CD4-positive, alpha-beta T cell treated with Interleukin-12 subunit alpha and Interleukin-12 subunit beta, for 1 hour (primary cell): ENCODE data around the gene MEDAG.
A peak's percentile ranks its signal among the peaks of the same experiment; 100 is the strongest.

ENCODE experiments used
- DNase-seq: peaks from one replicate; pipeline ENCODE4 v3.0.0-alpha.2; 2020

The MEDAG gene

DNA sequence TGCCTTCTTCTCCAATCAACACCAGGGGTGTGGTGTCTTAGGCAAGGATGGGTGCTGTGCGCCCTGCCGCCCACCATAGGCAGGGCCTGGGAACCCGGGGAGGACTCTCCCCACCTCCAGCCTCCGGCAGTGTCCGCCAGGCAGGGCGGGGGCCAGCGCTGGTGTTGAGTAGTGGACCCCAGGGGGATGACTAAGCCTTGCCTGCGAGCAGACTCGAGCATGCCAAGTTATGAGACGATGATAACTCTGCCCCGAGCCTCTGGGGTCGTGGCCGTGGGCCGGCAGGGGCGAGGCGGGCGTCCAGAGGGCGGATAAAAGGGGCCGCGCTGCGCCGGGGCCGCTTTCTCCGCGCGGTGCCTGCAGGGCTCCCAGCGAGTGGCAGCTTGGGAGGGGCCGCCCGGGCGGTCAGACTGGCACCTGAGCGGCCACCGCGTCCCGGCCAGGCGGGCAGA lies at the start of gene MEDAG:
TSS of gene MEDAG (plus strand) at position 340 of the 452 bp plus-strand sequence. CDS start 245 bp downstream, outside the sequence.
- no peak for DNase-seq

DNA sequence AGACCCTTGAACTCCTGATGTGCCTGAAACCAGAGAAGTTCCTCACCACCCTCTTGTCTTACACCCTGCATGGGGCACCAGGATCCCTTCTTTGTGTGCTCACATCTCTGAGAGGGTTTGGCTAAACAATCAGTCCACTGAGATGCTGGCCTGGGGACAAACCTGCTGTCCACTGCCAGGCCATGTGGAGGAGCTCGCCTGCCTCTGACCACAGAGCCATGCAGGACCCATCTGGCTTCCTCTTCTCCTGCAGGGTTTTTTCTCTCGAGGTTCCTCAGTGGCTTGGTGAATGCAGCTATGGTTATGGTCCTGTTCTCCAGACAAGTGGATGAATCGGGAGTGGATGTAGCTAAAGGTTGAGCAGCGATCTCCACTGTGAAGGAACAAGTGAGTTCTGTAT lies 49.1 kb upstream of the MEDAG start:
- no peak for DNase-seq

DNA sequence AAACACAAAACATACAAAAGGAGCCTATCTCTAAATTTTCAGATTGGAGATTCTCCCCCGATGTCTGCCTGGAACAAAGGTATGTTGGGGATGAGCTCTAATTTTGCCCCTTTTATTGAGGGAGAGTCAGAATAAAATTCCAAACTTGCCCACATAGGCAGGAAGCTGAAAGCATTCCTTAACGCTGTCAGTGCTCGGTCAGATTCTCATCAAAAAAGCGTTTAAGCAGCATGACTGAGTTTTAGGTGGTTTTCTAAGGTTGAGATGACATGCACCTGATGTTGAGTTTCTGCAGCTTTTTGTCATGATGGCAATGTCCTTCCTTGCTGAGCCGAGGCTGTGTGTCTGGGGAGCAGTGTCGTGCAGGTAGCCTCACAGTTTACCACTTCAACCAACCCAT lies 48.4 kb upstream of the MEDAG start:
- DNase-seq = no peak

DNA sequence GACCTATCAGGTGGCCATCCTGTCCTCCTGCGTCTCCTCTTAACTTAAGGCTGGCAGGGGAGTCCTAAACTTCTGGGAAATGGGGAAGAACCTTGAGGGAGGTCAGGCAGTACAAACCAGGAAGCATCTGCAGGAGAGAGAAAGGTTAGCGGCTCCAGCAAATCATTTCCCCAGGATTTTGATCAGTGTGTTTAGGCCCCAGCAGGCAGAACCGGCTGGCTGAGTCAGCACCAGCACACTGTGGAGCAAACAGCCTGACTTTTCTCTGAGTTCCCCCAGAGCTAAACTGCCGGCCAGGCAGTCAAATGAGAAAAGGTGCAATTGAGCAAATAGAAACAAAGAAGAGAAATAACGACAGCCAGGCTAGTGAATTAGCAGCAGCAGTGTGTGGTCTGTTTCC lies 46.7 kb upstream of the MEDAG start:
- DNase-seq = no peak

DNA sequence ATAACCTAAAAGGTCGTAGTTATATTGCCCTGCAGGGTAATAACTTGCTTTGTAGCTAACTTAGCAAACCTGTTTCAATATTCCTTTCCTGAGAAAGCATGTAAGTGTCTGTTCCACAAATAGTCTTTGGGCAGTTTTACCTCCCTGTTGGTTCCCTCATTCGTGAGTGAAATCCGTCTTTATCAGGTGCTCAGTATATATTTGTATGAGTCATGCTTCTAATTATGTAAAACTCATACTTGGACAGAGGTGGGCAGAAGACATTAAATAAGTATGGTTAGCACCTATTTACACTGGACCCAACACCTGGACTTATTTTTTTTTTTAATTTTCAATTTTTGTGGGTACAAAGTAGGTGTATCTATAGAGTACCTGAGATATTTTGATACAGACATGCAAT lies 44.9 kb upstream of the MEDAG start:
- no peak for DNase-seq

DNA sequence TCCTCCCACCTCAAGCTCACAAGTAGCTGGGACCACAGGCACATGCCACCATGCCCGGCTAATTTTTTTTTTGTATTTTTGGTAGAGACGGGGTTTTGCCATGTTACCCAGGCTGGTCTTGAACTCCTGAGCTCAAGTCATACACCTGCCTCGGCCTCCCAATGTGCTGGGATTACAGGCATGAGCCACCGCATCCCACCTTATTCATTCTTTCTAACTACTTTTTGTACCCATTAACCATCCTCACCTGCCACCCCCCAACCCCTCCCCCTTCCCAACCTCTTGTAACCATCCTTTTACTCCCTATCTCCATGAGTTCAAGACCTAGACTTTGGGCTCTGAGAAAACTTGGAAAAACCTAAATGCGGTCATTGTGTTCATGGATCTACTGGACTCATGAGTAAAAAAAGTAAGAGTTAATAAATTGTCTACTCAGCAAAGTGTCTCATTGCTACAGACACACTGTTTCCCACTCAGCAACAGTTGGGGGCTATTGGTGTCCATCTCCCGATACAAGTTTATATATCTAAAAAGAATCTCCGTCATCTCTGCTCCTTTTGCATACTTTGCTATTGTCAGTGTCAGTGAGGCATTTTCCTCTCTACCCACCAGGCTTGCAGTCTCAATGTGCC lies 44.1 kb upstream of the MEDAG start:
- no peak for DNase-seq

DNA sequence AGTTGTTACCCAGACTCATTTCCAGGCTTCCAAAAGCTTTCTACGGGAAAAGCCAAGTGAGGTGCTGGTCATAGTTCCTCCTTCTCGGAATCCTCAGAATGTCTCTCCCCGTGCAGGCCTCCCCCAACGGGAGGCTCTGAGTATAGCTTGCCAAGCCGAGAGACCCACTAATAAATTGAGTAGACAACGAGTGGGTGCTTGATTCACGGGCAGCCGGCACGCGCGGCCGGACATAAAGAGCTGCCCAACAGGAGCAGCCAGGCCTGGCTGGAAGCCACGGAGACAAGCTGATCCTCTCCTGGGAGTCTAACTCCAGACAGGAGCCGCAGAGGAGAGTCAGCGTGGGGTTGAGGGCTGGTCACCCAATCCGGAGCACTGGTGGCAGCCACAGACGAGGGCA lies 43.4 kb upstream of the MEDAG start:
- DNase-seq = no peak

DNA sequence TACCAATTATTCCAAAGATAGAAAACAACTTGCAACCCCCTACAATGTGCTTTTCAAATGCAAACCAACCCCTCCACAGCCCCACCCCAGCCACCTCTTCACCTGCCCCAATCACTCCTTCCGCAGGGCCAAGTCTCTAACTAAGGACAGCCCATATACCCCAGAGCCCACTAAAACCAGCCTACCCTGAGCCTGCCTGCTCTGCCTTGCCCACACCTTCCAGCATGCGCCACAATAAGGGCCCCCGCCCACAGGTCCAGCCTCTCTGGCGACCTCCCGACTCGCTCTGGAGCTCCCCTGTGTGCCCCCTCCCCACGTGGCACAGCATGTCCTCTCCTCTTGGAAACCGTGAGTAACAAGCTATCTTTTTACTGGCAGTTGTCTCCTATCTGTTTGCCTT lies 42.8 kb upstream of the MEDAG start:
- DNase-seq = no peak

DNA sequence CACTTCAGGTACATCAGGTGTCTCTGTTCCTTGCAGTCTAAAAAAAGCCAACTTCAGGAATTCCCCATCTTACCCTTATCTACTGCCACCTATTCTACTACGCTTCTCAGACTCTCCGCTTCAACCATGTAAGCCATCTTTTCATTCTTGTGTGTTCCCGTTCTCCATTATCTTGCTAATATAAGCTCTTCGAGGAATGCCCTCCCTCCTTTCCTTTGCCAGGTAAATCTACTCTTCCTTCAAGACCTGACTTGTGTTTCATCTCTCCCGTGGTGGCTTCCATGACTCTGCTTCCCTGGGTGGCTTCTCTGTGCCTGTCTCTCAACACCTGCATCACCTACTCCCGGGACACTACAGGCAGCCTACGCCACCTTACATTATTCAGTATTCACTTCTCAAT lies 42.3 kb upstream of the MEDAG start:
- no peak for DNase-seq

DNA sequence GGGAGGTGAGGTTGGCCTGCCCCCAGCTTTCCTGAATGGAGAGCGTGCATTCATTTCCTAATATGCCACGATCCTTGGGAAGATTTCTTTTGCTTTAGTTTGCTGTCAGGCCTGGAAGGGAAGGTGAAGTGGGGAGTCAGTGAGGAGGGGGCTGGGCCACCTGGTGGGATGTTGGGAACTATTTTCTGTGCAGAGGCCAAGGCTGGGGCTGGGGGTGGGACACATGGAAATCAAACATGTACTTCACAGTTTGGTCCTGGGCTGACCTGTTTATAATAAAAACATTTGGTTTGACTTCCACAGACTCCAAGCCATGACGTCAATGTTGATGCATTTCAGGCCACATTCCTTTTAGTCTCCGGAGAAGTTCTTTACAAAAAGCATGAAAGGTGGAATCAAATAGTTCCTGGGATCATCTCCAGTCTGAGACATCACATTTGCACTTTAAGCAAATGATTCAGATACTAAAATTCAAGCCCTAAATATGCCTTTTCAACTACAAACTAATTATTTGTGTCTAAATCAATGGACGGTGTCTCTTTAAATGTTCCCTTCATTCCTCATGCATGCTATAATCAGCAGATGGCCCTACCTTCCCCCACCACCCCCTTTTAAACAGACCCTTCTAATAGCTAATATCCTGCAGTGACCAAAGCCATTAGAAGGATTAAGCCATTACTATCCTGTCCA lies 41.5 kb upstream of the MEDAG start:
- DNase-seq = no peak

DNA sequence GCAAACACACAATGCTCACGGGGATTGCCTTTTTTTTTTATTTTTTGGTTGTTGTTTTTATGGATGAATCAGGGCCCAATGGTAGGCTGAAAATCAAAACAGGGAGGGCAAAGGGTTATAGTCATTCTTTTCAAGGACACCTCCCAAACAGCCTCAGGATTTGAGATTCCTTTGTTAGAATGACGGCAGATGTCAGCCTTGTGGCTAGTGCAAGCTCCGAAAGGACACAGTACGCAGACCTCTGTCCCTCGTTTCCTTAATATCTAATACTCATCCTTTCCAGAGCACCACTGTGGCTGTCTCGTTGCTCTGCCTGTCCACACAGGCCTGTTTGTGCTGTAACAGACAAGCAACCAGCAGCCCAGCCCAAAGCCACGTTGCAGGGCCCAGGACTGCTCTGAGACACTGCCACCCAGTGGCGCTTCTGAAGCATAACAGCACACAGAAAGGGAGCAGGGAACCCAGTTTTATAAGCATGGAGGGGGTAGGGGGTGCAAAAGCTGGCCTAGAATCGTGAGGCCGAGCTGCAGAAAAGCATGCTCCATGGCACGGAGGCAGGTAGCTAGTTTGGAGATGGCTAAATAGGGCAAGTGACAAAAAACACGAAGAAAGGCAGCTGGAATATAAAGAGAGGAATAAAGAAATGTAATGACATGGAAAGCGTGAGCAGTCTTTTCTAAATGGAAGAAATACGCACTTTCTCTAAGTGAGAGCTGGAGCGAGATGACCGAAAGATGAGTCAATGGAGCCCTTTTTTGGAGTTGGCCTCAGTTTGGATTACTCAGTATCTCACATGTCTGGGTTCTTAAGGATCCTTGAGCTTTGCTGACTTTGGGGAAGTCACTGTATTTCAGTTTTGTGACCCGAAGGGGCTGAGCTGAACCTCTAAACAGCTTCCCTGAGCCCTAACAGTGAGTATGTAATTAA lies 40.7 kb upstream of the MEDAG start:
- peak; percentile 41 for DNase-seq

DNA sequence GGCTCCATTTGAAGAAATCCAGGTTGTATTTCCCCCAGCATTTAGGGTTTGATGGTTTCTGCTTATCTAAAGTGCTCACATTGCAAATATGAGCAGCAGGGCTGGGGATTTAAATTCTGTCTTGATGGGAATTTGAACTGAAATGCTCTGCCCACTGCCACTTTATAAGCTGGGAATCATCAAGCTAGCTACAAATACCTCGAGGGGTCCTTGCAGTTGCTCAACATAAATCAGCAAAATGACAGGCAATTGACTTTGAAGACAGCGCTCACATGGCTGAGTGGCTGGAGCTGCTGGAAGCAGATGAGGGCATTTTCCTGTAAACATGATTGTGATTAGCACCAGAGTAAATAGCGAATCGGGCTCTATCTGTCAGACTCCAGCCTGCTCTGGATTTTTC lies 39.4 kb upstream of the MEDAG start:
- DNase-seq = no peak

DNA sequence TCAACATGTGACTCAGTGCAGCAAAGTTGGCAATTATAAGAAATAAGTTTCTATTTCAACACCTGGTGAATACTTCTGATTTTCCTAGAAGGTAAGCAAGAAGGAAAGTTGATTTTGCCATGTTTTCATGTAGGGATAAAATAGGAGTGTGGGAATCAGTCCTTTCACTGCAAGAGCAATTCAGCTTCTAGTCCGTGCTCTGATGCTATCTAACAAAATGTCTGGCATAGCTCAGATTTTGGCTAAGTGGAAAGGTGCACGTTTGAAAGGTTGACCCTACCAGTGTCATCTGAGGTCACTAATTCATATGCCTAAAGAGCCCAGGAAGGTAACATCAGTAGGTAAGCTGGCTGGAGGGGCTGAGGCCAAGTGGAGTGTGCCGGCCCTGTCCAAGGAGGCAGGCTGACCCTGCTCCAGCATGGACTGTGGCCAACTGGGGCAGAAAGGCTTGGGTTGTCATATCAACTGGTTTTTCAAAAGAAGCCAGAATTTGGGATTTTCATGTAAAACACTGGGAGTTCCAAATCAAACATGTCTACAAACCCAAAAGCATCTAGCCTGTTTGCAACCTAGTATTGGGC lies 38.9 kb upstream of the MEDAG start:
- DNase-seq = no peak

DNA sequence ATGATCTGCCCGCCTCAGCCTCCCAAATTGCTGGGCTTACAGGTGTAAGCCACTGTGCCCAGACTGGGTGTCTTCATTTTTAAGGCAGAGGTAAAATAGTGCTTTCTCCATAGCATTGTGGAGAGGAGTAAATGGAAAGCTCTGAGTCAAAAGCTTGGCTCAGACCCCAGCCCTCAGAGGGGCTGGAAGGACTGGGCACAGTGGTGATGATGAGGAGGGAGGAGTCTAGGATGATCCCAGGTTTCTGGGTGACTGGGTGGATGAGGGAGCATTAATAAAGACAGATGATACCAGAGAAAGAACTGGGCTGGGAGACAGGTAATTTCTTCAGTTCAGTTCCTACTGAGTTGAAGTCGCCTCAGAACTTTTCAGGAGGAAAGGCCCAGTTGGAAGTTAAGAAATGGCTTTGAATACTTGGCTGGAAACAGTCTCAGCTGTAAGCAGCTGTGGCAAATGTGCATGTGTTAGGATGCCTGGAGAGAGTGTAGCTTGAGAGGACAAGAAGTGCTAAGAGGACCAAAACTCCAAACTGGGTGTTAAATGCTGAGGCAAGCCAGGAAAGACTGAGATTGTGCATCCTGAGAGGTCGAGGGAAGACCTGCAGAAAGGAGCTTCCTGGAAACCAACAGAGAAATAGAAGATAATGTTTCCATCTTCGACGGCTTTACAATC lies 37.1 kb upstream of the MEDAG start:
- DNase-seq = no peak

DNA sequence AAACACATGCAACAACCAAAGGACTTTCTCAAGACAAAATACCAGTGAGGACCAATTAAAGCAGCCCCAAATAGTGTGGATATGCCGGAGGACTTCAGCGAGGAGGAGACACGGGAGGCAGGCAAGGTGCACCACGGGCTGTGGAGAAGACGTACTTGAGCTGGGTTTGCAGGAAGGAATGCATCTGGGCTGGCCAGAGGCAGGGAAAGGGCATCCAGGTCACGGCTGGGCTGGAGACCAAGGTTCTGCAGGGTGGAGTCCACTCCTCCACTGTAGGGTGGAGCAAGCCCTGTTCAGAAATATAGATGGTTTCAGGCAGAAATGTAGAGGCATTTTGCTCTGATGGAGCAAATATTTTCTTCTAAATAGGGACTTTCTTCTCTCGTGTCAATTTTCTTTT lies 36.6 kb upstream of the MEDAG start:
- no peak for DNase-seq

DNA sequence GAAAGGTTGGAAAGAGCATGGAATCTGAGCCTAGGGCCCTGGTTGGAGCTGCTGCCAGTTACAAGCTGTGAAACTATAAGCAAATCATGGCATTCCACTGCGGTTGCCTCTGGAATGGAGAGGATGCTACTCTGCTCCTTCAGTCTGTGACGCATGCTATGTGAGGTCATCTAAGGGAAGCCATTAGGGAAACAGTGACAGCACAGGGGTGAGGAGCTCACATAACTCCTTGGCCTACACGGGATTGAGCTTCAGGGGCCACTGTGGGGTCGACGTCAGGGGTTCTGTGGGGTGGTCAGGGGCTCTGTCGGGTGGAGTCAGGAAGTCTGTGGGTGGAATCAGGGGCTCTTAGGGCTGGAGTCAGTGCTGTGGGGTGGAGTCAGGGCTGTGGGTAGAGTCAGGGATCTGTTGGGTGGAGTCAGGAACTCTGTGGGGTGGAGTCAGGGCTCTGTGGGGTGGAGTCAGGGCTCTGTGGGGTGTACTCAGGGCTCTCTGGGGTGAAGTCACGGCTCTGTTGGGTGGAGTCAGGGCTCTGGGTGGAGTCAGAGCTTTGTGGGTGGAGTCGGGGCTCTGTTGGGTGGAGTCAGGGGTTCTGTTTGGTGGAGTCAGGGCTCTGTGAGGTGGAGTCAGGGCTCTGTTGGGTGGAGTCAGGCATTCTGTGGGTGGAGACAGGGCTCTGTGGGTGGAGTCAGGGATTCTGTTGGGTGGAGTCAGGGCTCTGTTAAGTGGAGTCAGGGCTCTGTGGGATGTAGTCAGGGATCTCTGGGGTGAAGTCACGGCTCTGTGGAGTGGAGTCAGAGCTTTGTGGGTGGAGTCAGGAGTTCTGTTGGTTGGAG lies 35.8 kb upstream of the MEDAG start:
- DNase-seq = no peak

DNA sequence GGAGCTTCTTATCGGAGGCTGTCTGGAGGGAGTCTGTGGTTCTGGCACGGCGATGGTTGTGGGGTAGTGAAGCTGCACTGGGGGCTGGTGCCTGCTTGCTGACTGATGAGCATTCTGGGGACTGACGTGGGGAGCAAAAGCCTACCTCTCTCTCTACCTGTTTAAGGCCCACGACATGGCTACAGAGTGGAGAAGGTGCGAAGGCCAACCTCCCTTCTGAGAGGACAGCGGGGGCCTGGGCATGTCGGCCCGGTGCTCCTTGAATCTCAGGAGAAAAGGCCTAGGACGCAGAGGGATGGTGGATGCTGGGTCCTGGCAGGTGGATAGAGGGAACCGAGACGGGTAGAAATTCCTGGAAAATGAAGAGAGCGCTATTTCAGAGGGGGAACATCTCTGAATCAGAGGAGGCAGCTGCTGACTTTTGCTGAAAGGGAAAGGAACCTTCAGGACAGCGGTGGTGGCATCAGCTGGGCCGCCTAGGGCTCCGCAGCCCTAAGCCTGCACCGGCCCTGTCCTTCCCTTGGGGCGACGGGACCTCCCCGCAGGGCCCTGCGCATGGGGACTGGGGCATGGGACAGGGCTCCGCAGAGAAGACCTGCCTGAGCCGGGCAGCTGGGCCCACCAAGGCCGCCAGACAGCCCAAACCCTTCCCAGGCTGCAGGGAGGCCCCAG lies 35.0 kb upstream of the MEDAG start:
- no peak for DNase-seq

DNA sequence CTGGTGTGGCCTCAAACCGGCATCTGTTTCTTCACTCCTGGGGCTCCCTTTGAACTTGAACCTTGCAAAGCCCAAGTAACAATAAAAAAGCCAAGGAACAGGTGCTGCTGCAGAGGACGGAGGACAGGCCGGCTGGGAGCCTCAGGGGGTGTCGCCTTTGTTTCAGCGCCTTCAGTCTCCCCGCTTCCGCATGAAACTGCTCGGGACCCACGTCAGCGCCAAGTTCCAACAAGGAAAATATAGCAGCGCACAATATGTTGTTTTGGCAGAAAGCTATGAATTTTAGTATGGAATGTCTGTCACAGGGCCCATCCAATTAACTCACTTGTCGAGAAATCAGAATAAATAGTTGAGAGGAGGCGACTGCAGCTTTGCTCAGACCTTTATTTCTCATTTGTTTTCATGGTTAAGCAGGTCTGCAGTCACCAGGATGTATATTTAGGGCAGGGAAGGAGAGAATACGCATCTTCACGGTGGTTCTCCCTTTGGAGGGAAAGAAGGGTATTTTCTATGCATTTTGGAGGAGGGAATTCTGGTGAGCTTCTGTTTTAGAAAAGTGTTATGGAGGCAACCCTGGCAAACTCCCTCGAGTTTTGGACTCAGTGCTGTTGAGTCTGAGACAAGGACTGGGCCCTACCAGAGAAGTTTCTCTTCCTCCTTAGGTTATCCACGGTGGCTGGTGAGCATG lies 34.3 kb upstream of the MEDAG start:
- DNase-seq = no peak

DNA sequence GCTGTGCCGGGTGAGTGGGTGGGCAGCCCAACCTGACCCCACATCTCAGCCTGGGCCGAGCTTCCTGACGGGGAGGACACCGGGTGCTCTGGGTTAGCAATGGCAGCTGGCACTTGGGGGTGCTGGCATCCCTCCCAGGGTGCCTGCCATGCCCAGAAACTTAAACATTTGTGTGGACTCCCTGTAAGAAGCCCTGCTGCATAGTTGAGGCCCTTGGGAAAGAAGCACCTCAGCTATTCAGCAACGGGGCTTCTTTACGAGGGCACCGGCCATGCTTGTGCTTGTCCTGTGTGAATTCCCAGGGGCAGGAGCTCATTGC lies 33.8 kb upstream of the MEDAG start:
- no peak for DNase-seq

DNA sequence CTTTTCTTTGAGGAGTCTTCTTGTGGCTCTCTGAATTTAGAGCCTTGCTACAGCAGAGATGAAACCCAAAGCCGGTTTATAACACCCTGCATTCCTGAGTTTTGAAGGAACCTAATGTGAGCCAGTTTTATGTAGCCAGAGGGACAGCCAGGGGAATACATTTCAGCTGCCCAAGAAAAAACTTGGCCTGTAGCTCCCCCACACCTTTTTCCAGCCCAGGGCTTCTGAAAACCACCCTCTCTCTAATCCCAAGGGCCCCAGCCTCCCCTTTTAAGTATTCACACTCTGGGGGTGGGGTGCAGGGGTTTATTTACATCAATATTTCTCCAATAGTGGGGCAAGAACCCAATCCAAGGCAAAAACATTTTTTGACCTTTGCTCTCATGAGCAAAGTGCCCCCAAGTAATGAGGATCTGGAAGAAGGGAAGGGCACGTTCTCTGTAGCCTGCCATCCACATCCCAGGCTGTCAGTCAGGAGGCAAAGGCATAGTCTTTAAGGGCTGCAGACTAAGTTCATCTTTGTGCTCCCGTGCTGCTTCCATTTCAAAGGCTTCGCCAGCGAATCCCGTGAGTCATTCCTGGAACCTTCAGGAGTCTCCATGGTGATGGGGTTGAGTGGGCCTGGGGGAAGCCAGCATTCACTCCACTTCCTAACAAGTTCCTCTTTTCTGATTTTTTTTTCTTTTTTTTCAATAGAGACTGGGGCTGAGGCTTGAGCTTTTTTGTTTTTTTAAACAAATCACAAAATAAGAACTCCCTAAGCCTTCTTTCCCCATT lies 33.2 kb upstream of the MEDAG start:
- DNase-seq = no peak
